IMR-90 (cell line): ENCODE data around the gene ULK2. TPM values are rescaled to one million over a fixed set of nuclear protein-coding genes. Genes with fewer than 3 reads are reported as not detected.

Experiments
- ATAC-seq: fragments of 200-7000 bp; cut with Tn5 transposase; 2 replicates; pipeline ENCODE4 v1.9.1; 2020; ENCODE audit warnings: low read depth, mild to moderate bottlenecking, moderate library complexity
- BruUV-seq: library from RNA; stranded (reverse); fragments of 400-500 nt; replicated peaks from 2 replicates; lab custom pipeline; 2021; lab: Mats Ljungman, UMichigan
- CTCF ChIA-PET: fragments of 300-600 bp; formaldehyde crosslinking; extraction: SDS; loops from one replicate; lab custom pipeline; 2021; ENCODE audit warnings: antibody characterized with exemption; lab: Yijun Ruan, JAX
- POLR2A ChIA-PET: fragments of 300-600 bp; sonication (Branson Sonifier 250); formaldehyde crosslinking; loops from one replicate; lab custom pipeline; 2022; ENCODE audit warnings: antibody characterized with exemption; ENCODE audit not compliant: unreplicated experiment; lab: Charles Lee
- DNase-seq: peaks from one replicate; pipeline ENCODE4 v3.0.0; 2013
- H2AFZ ChIP-seq: replicated peaks from 2 replicates; pipeline ENCODE3; 2013; ENCODE audit warnings: low read length, mild to moderate bottlenecking; ENCODE audit not compliant: poor library complexity
- H2AK5ac ChIP-seq: 2 replicates; pipeline ENCODE4 v1.6.1; 2013; ENCODE audit warnings: low read depth, low read length, inconsistent platforms
- H2AK9ac ChIP-seq: replicated peaks from 2 replicates; pipeline ENCODE3; 2013; ENCODE audit warnings: mild to moderate bottlenecking, low read depth, low read length, moderate library complexity; ENCODE audit not compliant: poor library complexity
- H2BK120ac ChIP-seq: 2 replicates; pipeline ENCODE4 v1.6.1; 2013; ENCODE audit warnings: low read depth, low read length, inconsistent platforms
- H2BK15ac ChIP-seq: 3 replicates; pipeline ENCODE4 v1.6.1; 2013; ENCODE audit warnings: low read depth, low read length, inconsistent platforms
- H2BK20ac ChIP-seq: 2 replicates; pipeline ENCODE4 v1.6.1; 2013; ENCODE audit warnings: low read depth, mild to moderate bottlenecking, inconsistent platforms, low read length, moderate library complexity
- H2BK5ac ChIP-seq: 2 replicates; pipeline ENCODE4 v1.6.1; 2013; ENCODE audit warnings: mild to moderate bottlenecking, low read depth, low read length, inconsistent platforms; ENCODE audit not compliant: poor library complexity, severe bottlenecking
- H3K14ac ChIP-seq: replicated peaks from 2 replicates; pipeline ENCODE4 v1.6.1; 2013; ENCODE audit warnings: low read depth, low read length, inconsistent platforms
- H3K18ac ChIP-seq: 2 replicates; pipeline ENCODE4 v1.6.1; 2013; ENCODE audit warnings: low read depth, low read length, control low read depth
- H3K23ac ChIP-seq: 2 replicates; pipeline ENCODE4 v1.6.1; 2013; ENCODE audit warnings: low read depth, low read length, inconsistent platforms
- H3K27ac ChIP-seq: 2 replicates; pipeline ENCODE4 v1.5.1; 2013; ENCODE audit warnings: mild to moderate bottlenecking, control low read depth, low read length; ENCODE audit not compliant: insufficient read depth
- H3K27me3 ChIP-seq: 2 replicates; pipeline ENCODE4 v1.6.1; 2013; ENCODE audit warnings: low read length; ENCODE audit not compliant: control insufficient read depth, insufficient read depth
- H3K36me3 ChIP-seq: 2 replicates; pipeline ENCODE4 v1.6.1; 2013; ENCODE audit warnings: low read length, mixed read lengths; ENCODE audit not compliant: control insufficient read depth, insufficient read depth
- H3K4ac ChIP-seq: 2 replicates; pipeline ENCODE4 v1.6.1; 2013; ENCODE audit warnings: low read depth, low read length, inconsistent platforms
- H3K4me1 ChIP-seq: 2 replicates; pipeline ENCODE4 v1.6.1; 2013; ENCODE audit warnings: low read length, mixed read lengths; ENCODE audit not compliant: control insufficient read depth, insufficient read depth
- H3K4me2 ChIP-seq: 2 replicates; pipeline ENCODE4 v1.6.1; 2013; ENCODE audit warnings: low read depth, mild to moderate bottlenecking, control low read depth, low read length, moderate library complexity
- H3K4me3 ChIP-seq: 2 replicates; pipeline ENCODE4 v1.5.1; 2013; ENCODE audit warnings: low read depth, mild to moderate bottlenecking, control low read depth, low read length, moderate library complexity; ENCODE audit not compliant: insufficient read depth
- H3K56ac ChIP-seq: 2 replicates; pipeline ENCODE4 v1.6.1; 2013; ENCODE audit warnings: low read length, inconsistent platforms; ENCODE audit not compliant: insufficient read depth; ENCODE audit errors: extremely low read depth
- H3K79me1 ChIP-seq, 2 experiments: 2 replicates each; pipeline ENCODE4 v1.6.1; 2013; ENCODE audit warnings: low read length in 2 of 2, inconsistent platforms in 1 of 2, low read depth in 1 of 2
- H3K9ac ChIP-seq: 2 replicates; pipeline ENCODE4 v1.6.1; 2013; ENCODE audit warnings: low read depth, low read length, control low read depth
- H3K9me1 ChIP-seq: 2 replicates; pipeline ENCODE4 v1.6.1; 2013; ENCODE audit warnings: low read length, inconsistent platforms; ENCODE audit not compliant: insufficient read depth
- H3K9me3 ChIP-seq: 2 replicates; pipeline ENCODE4 v1.6.1; 2013; ENCODE audit warnings: low read length; ENCODE audit not compliant: control insufficient read depth, insufficient read depth
- H4K20me1 ChIP-seq: 2 replicates; pipeline ENCODE4 v1.6.1; 2013; ENCODE audit warnings: low read length, inconsistent platforms; ENCODE audit not compliant: insufficient read depth
- H4K5ac ChIP-seq: 2 replicates; pipeline ENCODE4 v1.6.1; 2013; ENCODE audit warnings: mild to moderate bottlenecking, low read depth, low read length, control low read depth
- H4K8ac ChIP-seq, 2 experiments: 2 replicates each; pipeline ENCODE4 v1.6.1; 2013; ENCODE audit warnings: low read depth in 2 of 2, low read length in 2 of 2, control low read depth in 1 of 2, inconsistent platforms in 1 of 2
- H4K91ac ChIP-seq: 2 replicates; pipeline ENCODE4 v1.6.1; 2013; ENCODE audit warnings: low read depth, low read length, inconsistent platforms; ENCODE audit not compliant: insufficient read depth
- CHD1 ChIP-seq: IDR thresholded peaks from 2 replicates; pipeline ENCODE4 v1.6.1; 2012; ENCODE audit warnings: low read depth, low read length, improper control_type of control experiment
- MAFK ChIP-seq: IDR thresholded peaks from 2 replicates; pipeline ENCODE4 v1.6.1; 2012; ENCODE audit warnings: low read depth, low read length, improper control_type of control experiment
- NFE2L2 ChIP-seq: fragments of 150-350 bp; IDR thresholded peaks from 2 replicates; pipeline ENCODE4 v1.6.1; 2016; ENCODE audit warnings: low read depth, mild to moderate bottlenecking, low read length
- POLR2A ChIP-seq: IDR thresholded peaks from 2 replicates; pipeline ENCODE4 v1.6.1; 2012; ENCODE audit warnings: mild to moderate bottlenecking, low read depth, low read length
- RFX5 ChIP-seq: IDR thresholded peaks from 2 replicates; pipeline ENCODE4 v1.8.0; 2012; ENCODE audit warnings: low read depth, mild to moderate bottlenecking, low read length, moderate library complexity
- SMC3 ChIP-seq: fragments of 150-350 bp; IDR thresholded peaks from 2 replicates; pipeline ENCODE4 v1.6.1; 2016; ENCODE audit warnings: low read depth, mild to moderate bottlenecking, antibody characterized with exemption, low read length, moderate library complexity
- WGBS, 2 experiments: methylation state at CpG; one replicate each; pipeline versions ENCODE4 v1.1.5 to v1.1.7; 2013; ENCODE audit warnings: missing lambda C conversion rate in 2 of 2; ENCODE audit not compliant: insufficient read length in 1 of 2; ENCODE audit errors: extremely low coverage in 2 of 2; 5-methylcytosine and 5-hydroxymethylcytosine counted together
- dilution Hi-C: fragments of 300-500 bp; cut with HindIII; formaldehyde crosslinking; loops from one replicate; pipeline ENCODE4 v1.14.3; 2018; ENCODE audit warnings: low sequenced_read_pairs; ENCODE audit not compliant: unreplicated experiment
- in situ Hi-C: fragments of 300-500 bp; cut with MboI; formaldehyde crosslinking; loops from 3 replicates; pipeline ENCODE4 v1.14.3; 2019; ENCODE audit warnings: low sequenced_read_pairs, inconsistent platforms, mixed read lengths
- intact Hi-C: fragments of 100-400 bp; cut with micrococcal nuclease; formaldehyde crosslinking; loops from 2 replicates; pipeline ENCODE4 v1.10.0; 2022
- polyA plus RNA-seq, 3 experiments: library from polyadenylated mRNA; depleted of rRNA; stranded (reverse); fragments of >200 nt; gene quantifications; 2 replicates each; pipeline ENCODE4 v1.2.3, GENCODE V29; 2012; ENCODE audit warnings: low replicate concordance in 1 of 3
- total RNA-seq: library from RNA; depleted of rRNA; stranded (reverse); fragments of >200 nt; gene quantifications from 2 replicates; pipeline ENCODE4 v1.2.3, GENCODE V29; 2012

The ULK2 gene
- total and polyA plus RNA-seq, 2 of the 4 experiments (the other 2 are of a cell fraction), result 8.9 to 10.8 TPM

- WGBS, 2 experiments, result no CpG with 5 or more reads among the region's 5 CpGs
- Histone ChIP-seq H2AK9ac (no peak overlapping the region), H3K27ac (peak overlapping the region; percentile 97; the same call in 1 of the 2 replicates), H3K9ac (no peak overlapping the region; the same call in 1 of the 2 replicates), H2BK20ac (peak overlapping the region; percentile 57; the same call in 1 of the 2 replicates), H3K23ac (peak overlapping the region; percentile 32; the same call in 1 of the 2 replicates), H3K27me3 (no peaks in the 10 kb centered on the region), H3K4me2 (no peak overlapping the region; the same call in 1 of the 2 replicates), H2AFZ (no peak overlapping the region), H3K4ac (peak overlapping the region; percentile 53), H4K20me1 (peaks cover 4% of the 10 kb centered on the region; the same call in 1 of the 2 replicates), H2BK5ac (peak overlapping the region; percentile 69), H3K9me3 (no peaks in the 10 kb centered on the region), H2BK15ac (no peak overlapping the region), H4K8ac (no peak overlapping the region), H3K9me1 (peaks cover 12% of the 10 kb centered on the region), H2BK120ac (peak overlapping the region; percentile 58), H3K36me3 (peaks cover 25% of the 10 kb centered on the region), H3K4me1 (peaks cover 15% of the 10 kb centered on the region), H4K5ac (peak overlapping the region; percentile 86; the same call in 1 of the 2 replicates), H3K4me3 (no peak overlapping the region), H3K79me1 (peaks cover 3 to 20% of the 10 kb centered on the region in 2 experiments; a peak in 3 of 4 replicates), H3K56ac (no peak overlapping the region), H2AK5ac (peak overlapping the region; percentile 85), H4K91ac (peak overlapping the region; percentile 84; the same call in 1 of the 2 replicates), H3K14ac (peak overlapping the region; percentile 74; the same call in 1 of the 2 replicates), H3K18ac (peak overlapping the region; percentile 93)
- ChIA-PET POLR2A (no interaction called here), CTCF (no interaction called here)
- dilution Hi-C loops, result no loop called here
- BruUV-seq, result no TSS peak
- ATAC-seq, result no peak
- intact Hi-C loops, result loop anchor here (5.0 kb wide), 1 partner anchor 38 kb away; the partner anchor contains the start of gene ULK2
- DNase-seq, result no peak
- TF ChIP-seq SMC3, result no peak
- no peak for TF ChIP-seq MAFK
- TF ChIP-seq POLR2A, result no peak
- no peak for TF ChIP-seq CHD1
- no peak for TF ChIP-seq NFE2L2
- TF ChIP-seq RFX5, result no peak
- in situ Hi-C loops, result no loop called here
Measured at GRCh38 chr17:19904924-19905323, 37.2 kb upstream of the ULK2 start.
